SK-MEL-5 (cell line): ENCODE measurements around the gene AKAP10. TPM values are rescaled to one million over a fixed set of nuclear protein-coding genes. Genes with fewer than 3 reads are reported as not detected.
"Not testable (repeated sequence)": the region's sequence is repeated elsewhere in the genome, so short reads cannot be mapped to it uniquely, and the experiment has no call there.

Experiments
- DNase-seq: peaks from one replicate; pipeline ENCODE4 v3.0.0-alpha.2; 2016; ENCODE audit warnings: low read depth, low spot score
- in situ Hi-C: cut with HindIII; loops from 2 replicates; pipeline ENCODE4 v1.10.0; 2016; ENCODE audit warnings: low sequenced_read_pairs, high pct_unique_total_duplicates, low pct_unique_long_range_greater_than_20kb
- polyA plus RNA-seq, 2 experiments: library from polyadenylated mRNA; depleted of rRNA; stranded (reverse); fragments of >200 nt; gene quantifications; 2 replicates each; pipeline ENCODE4 v1.2.3, GENCODE V29; 2015
- total RNA-seq: library from RNA; depleted of rRNA; stranded (reverse); fragments of >200 nt; shearing (Covaris generic); gene quantifications from 2 replicates; pipeline ENCODE4 v1.2.3, GENCODE V29; 2014; rRNA removed

Gene AKAP10, protein sequence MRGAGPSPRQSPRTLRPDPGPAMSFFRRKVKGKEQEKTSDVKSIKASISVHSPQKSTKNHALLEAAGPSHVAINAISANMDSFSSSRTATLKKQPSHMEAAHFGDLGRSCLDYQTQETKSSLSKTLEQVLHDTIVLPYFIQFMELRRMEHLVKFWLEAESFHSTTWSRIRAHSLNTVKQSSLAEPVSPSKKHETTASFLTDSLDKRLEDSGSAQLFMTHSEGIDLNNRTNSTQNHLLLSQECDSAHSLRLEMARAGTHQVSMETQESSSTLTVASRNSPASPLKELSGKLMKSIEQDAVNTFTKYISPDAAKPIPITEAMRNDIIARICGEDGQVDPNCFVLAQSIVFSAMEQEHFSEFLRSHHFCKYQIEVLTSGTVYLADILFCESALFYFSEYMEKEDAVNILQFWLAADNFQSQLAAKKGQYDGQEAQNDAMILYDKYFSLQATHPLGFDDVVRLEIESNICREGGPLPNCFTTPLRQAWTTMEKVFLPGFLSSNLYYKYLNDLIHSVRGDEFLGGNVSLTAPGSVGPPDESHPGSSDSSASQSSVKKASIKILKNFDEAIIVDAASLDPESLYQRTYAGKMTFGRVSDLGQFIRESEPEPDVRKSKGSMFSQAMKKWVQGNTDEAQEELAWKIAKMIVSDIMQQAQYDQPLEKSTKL
- total RNA-seq: 25.4 and 31.8 TPM in 2 replicates
- polyA plus RNA-seq (2015; cell fraction: cytosol; rRNA removed): 16.1 and 19.4 TPM in 2 replicates
- 42.5 and 43.4 TPM in 2 replicates for polyA plus RNA-seq (2015; cell fraction: nucleus; rRNA removed)

GRCh38 chr17:19977293-19978208 is at the start of gene AKAP10:
TSS of gene AKAP10 (minus strand) at chr17:19977828. CDS start at chr17:19977679, 149 bp downstream.
- peak; percentile 89 for DNase-seq
- in situ Hi-C loops: no loop called here

DNA sequence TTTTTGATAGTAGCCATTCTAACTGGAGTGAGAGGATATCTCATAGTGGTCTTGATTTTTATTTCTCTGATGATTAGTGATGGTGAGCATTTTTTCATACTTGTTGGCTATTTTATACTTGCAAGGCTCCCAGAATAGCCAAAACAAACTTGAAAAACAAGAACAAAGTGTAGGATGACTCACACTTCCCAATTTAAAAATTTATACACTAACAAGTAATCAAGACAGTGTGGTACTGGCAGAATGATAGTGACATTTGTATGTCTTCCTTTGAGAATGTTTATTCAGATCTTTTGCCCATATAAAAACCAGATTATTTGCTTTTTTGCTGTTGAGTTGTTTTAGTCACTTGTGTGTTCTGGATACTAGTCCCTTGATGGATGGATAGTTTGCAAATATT is 49.3 kb upstream of the AKAP10 start:
- no peak for DNase-seq
- in situ Hi-C loops: no loop called here

DNA sequence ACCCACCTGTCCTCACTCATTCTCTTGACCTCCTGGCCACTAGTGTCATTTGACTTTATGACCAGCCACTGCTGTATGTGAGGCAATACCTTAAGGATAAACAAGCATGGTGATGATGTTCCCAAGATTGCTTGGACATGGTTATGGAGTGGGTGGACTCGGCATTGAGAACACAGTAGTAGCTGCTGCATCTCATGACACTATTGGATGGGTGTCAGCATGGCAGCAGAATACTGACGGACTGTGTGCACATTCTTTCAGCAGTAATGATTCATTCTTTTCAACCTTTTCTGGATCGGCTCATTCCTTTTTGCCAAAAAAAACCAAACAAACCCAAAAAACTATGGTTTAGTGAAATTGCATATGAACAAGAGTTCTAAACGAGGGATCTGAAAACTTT is 45.1 kb upstream of the AKAP10 start:
- in situ Hi-C loops: no loop called here
- DNase-seq: no peak

DNA sequence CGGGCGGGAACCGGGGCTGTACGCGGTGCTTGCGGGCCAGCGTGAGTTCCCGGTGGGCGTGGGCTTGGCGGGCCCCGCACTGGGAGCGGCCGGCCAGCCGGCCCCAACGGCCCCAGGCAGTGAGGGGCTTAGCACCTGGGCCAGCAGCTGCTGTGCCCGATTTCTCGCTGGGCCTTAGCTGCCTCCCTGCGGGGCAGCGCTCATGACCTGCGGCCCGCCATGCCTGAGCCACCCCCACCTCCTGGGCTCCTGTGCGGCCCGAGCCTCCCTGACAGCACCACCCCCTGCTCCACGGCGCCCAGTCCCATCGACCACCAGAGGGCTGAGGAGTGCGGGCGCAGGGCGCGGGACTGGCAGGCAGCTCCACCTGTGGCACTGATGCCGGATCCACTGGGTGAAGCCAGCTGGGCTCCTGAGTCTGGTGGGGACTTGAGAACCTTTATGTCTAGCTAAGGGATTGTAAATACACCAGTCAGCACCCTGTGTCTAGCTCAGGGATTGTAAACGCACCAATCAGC is 38.9 kb upstream of the AKAP10 start:
- in situ Hi-C loops, DNase-seq: not testable (repeated sequence)

DNA sequence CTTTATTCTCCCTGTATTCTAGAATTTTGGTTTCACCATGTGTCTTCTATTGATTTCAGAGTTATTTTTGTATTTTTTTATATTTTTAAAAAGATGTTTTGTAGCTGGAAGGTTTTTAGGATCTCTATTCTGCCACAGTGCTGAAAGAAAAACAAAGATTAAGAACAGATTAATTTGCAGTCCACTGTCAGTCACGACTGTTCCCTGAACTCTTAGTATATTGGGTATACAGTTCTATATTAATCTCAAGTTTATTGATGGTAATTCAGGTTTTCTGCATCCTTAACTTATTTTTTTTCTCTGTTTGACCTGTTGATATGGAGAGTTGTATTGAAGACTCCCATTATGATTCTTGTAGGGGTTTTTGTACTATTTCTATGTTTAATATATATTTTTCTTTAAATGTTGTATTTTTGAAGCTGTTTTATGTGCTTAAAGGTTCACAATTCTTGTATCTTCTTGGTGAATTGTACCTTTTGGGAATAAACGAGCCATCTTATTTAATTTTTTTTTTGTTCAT is 34.4 kb upstream of the AKAP10 start:
- no peak for DNase-seq
- in situ Hi-C loops: no loop called here

- in situ Hi-C loops: no loop called here
- no peak for DNase-seq
These were observed 33.3 kb upstream of the AKAP10 start for GRCh38 chr17:20010936-20011335.

- peak; percentile 71 for DNase-seq
- in situ Hi-C loops: no loop called here
These were observed 32.7 kb upstream of the AKAP10 start for GRCh38 chr17:20010099-20010863.

DNA sequence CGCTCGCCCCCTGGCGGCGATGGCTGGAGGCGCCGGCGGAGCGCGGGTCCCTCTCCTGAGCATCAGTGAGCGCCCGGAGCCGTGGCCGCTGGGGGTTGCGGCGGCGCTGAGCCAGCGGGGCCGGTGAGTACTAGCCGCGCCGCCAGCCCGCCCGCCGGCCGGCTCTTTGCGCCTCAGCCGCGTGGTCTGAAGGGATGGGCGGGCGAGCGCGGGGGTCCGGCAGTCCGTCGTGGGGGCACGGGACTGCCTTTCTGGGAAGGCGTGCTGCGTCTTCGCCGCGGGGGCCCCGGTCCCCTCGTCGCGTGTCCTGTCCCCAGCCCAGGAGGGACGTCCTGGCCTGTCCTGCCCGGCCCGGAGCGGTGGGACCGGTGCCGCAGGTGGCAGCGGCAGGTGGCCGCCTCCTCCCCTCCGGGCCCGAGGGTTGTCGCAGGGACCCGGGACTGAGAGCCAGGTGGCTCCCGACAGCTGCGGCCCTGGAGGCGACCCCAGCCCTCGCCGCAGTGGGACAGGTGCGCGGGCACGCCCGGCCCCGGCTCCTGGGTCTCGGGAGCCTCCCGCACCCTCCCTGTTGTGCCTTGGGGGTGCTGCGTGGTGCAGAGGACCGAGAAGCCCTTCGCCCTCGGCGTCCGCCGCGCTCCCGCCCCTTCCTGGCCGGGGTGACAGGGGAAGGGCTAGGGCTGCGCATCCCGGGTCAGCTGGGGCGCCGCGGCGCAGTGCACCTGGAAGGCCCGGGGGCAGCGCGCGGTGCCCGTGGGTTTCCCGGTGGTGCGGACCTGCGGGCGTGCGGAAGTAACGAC is 31.9 kb upstream of the AKAP10 start, which contains the start of gene SPECC1:
TSS of gene SPECC1 (plus strand) at position 58 of the 797 bp plus-strand sequence. CDS start 87,293 bp downstream, outside the sequence.
- DNase-seq: peak; percentile 73
- in situ Hi-C loops: no loop called here

DNA sequence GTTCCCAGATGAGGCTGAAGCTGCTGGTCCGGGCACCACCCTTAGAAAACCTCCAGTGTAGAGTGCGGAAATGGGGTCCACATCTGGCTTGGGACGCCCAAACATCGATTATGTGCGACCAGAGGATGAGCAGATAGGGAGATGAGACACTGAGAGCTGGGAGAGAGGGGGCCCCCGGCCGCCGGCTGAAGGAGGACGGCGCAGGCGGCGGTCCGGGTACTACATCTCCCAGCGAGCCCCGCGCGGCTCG is 31.3 kb upstream of the AKAP10 start:
- DNase-seq: no peak
- in situ Hi-C loops: no loop called here

DNA sequence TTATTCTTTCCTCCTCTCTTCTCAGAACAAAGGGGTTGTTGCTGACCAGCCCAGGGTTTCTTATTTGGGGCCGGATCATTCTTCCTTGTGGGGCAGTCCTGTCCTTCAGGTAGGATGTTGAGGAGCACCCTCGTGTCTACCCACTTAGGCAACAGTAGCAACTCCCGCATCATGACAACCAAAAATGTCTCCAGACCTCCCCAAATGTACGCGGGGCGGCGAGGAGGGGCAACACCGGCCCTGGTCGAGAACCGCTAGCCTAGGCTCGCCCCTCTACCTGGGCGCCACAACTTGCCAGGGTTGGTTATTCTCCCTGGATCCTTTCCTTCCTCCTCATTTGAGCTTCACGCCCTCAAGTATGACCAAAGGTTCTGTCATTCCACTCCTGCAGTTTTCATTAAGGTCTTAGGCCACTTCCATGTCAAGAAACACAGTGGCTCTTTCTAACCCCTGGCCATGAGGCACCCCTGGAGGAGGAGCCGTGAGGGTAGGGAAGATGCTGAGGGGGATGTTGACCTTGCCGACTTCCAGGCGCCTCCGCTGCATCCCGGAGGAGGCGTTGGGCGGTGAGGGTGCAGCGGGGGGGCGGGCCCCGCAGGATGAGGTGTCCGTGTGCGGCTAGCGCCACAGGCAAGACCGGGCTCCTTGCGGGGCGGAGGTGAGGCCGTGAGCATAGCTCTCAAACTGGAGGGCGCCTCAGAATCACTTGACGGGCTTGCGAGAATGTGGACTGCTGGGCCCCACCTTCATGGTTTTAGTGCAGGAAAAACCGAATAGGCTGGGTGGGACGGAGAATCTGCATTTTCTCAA is 30.8 kb upstream of the AKAP10 start:
- no peak for DNase-seq

DNA sequence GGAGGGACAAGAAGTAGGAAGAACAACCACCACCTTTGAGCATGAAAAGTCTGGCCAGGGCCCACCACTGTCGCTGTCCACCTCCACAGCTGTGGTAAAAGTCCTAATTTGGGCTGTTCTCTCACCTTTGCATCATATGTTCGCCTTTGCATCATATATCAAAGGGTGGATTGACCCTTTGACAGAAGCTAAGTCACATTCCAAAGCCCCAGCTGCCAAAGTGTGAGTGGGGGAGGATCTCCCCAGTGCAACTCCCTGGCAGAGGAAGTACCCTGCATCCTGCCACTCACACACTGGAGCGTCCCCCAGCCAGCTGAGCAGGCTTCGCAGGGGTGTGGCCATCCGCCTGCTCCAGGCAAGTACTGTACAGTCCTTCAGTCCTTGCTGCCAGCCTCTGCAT is 18.9 kb upstream of the AKAP10 start:
- no peak for DNase-seq
- in situ Hi-C loops: no loop called here

More for the DNA sequence above, 30.8 kb upstream of the AKAP10 start:
- in situ Hi-C loops: no loop called here

DNA sequence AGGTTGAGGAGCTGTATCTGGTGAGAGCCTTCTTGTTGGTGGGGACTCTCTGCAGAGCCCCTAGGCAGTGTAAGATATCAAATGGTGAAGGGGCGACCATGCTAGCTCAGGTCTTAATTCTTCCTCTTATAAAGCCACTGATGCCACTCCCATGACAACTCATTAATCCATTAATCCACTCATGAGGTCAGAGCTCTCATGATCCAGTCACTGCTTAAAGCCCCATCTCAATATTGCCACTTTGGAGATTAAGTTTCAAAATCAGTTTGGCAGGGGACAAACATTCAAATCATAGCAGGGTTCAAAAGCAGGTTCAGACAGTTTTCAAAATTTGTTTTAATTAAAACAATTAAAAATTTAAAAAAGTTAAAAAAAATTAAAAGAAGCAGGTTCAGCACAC is 18.5 kb upstream of the AKAP10 start:
- no peak for DNase-seq
- in situ Hi-C loops: no loop called here

- in situ Hi-C loops: no loop called here
- DNase-seq: peak; percentile 92
These were observed 15.4 kb upstream of the AKAP10 start for GRCh38 chr17:19992803-19993713.

- in situ Hi-C loops: no loop called here
- DNase-seq: no peak
These were observed 13.7 kb upstream of the AKAP10 start for GRCh38 chr17:19991252-19991885.
